ENCODE data around the gene MYO1A.

GRCh38 chr12:57047981-57048380, 1.9 kb downstream of the MYO1A start:
- TF ChIP-seq CTCF (IDR thresholded peaks at IDR 0.05; ENCODE audit: poor library complexity, severe bottlenecking) = no peak
- TF ChIP-seq EP300 (conservative IDR thresholded peaks at IDR 0.05; ENCODE audit: poor library complexity, severe bottlenecking) = no peak
- TF ChIP-seq EZH2 (IDR thresholded peaks at IDR 0.05; ENCODE audit: borderline replicate concordance, insufficient read depth, low read length, poor library complexity, severe bottlenecking) = no peak
